Measurements from ENCODE around the gene IL13RA1.
"Not testable (repeated sequence)": the region's sequence is repeated elsewhere in the genome, so short reads cannot be mapped to it uniquely, and the experiment has no call there.

IL13RA1 gene

DNA sequence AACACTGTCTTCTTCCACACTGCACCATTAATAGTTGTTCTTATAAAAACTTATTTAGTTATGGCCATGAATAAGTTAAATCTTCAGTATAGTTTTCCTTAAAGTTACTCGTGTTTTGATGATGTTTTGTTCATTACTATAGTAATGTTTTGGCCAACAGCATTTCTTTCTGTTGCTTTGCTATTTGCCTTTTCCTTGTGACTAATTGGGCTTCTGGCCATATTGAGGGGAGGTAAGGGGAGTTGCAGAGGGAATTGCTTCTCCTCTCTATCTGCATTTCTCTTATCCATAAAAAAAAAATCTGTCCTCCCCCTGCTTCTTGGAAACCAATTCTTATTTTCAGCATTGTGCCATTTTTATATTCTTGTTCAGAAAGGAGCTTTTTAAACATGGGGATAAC lies 53.5 kb downstream of the IL13RA1 start:
- in situ Hi-C loops (cut with MboI; ENCODE audit: low pct_unique_long_range_greater_than_20kb, low sequenced_read_pairs, unreplicated experiment): no loop called here
- no peak for DNase-seq (ENCODE audit: low spot score)
- TF ChIP-seq, protein P1, sequence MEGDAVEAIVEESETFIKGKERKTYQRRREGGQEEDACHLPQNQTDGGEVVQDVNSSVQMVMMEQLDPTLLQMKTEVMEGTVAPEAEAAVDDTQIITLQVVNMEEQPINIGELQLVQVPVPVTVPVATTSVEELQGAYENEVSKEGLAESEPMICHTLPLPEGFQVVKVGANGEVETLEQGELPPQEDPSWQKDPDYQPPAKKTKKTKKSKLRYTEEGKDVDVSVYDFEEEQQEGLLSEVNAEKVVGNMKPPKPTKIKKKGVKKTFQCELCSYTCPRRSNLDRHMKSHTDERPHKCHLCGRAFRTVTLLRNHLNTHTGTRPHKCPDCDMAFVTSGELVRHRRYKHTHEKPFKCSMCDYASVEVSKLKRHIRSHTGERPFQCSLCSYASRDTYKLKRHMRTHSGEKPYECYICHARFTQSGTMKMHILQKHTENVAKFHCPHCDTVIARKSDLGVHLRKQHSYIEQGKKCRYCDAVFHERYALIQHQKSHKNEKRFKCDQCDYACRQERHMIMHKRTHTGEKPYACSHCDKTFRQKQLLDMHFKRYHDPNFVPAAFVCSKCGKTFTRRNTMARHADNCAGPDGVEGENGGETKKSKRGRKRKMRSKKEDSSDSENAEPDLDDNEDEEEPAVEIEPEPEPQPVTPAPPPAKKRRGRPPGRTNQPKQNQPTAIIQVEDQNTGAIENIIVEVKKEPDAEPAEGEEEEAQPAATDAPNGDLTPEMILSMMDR (IDR thresholded peaks at IDR 0.05; ENCODE audit: extremely low read depth, insufficient read depth, missing control alignments): no peak

DNA sequence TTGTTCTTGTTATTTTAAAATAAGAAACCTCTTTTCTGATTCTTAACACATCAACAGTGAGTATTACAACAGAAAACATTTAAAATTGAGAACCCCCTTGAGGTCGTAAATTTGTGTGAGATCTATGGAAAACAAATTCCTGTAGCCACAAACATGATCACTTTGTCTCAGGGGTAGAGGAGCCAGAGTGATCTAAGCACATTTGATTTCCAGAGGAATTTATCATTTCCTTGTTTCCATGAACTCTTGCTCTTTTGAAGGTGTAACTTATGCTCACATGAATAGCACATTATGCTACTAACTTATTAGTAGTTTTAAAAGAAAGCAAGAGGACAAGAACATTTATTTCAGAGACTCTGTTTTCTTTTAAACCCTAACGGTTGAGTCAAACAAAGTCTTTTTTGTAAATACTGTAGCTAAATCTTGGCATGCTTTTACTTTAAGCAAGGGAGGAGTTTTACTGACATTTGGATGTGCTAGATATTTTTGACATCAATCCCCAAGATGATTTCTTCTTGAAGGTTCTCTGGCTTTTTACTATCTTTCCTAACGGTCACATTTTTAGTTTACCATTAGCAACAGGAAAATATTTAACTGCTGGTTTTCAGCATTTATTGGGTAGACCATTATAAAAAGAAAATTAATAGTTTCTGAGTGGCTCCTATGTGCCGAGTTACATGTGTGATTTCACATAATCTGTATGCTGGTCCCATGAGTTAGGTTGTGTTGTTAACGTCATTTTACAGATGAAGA lies 68.3 kb downstream of the IL13RA1 start:
- in situ Hi-C loops (cut with MboI; ENCODE audit: low pct_unique_long_range_greater_than_20kb, low sequenced_read_pairs, unreplicated experiment): no loop called here
- DNase-seq (ENCODE audit: low spot score): no peak
- TF ChIP-seq, protein P1 (IDR thresholded peaks at IDR 0.05; ENCODE audit: extremely low read depth, insufficient read depth, missing control alignments): no peak

DNA sequence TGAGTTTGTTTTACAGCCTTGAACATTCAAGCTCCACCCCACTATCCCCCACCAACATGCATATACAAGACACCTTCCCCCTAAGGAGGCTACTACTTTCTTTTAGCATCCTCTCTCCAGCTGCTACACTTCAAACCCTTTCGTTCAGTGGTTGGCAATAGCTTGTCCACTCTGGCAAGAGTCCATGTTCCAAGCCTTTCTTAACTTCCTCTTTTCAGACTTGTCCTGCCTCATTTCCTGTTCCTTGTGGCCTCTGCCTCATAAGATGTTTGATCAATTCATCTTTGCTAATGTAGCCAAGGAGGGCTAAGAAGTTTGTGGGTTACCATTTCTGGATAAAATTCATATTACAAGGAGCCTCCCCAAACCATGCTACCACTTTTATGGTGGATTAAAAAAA lies 75.5 kb downstream of the IL13RA1 start:
- in situ Hi-C loops (cut with MboI; ENCODE audit: low pct_unique_long_range_greater_than_20kb, low sequenced_read_pairs, unreplicated experiment): loop anchor here (10.0 to 25.0 kb wide), 2 partner anchors 178 to 341 kb away; no protein-coding TSS in a partner anchor
- TF ChIP-seq, protein P1 (IDR thresholded peaks at IDR 0.05; ENCODE audit: extremely low read depth, insufficient read depth, missing control alignments): no peak
- no peak for DNase-seq (ENCODE audit: low spot score)

DNA sequence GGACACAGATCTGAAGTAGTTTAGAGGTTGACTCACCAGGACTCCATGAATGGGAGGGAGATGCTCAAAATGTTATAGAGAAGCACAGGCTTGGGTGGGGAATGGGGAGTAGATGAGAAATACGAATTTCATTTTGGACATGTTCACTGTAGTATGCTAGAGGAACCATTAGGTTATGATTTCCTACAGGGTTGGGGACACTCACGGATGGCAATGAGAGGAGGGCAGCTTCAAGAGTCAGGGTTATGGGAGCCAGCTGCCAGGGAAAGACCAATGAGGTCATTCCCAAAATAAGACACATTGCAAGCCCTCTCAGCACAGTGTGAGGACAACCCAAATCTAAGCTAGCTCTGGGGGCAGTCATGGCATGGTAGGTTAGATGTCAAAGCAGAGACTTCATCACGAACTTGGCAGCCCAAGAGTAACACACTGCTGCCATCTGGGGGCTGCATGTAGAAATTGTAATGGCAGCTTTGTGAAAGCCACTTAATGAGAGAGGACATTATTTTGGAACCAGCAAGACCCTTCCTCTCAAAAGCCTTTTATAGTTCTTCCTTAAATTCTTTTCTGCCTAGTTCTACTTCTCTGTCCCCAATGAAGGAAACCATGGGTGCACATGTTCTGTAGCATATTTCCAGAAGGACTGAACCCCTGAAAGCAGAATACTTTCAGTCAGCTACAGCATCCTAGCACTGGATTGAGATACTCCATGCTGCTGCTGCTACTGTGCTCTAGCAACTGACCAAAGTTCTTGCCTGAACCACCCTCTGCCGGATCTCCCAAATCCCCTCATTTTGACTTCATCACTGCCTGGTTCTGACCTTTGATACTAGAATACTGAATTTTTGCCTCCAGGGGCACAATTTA lies 80.0 kb downstream of the IL13RA1 start:
- peak; percentile 47 for DNase-seq (ENCODE audit: low spot score)
- TF ChIP-seq, protein P1 (IDR thresholded peaks at IDR 0.05; ENCODE audit: extremely low read depth, insufficient read depth, missing control alignments): peak; percentile 71
- in situ Hi-C loops (cut with MboI; ENCODE audit: low pct_unique_long_range_greater_than_20kb, low sequenced_read_pairs, unreplicated experiment): loop anchor here (10.0 to 25.0 kb wide), 2 partner anchors 183 to 345 kb away; no protein-coding TSS in a partner anchor

DNA sequence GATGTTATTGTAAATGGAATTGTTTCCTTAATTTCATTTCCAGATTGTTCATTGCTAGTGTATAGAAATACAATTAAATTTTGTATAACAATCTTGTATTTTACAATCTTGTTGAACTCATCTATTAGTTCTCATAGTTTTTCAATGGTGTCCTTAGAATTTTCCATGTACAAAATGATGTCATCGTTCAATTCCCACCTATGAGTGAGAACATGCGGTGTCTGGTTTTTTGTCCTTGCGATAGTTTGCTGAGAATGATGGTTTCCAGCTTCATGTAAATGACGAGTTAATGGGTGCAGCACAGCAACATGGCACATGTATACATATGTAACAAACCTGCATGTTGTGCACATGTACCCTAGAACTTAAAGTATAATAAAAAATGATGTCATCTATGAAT lies 89.9 kb downstream of the IL13RA1 start:
- not testable (repeated sequence) for DNase-seq (ENCODE audit: low spot score)
- in situ Hi-C loops (cut with MboI; ENCODE audit: low pct_unique_long_range_greater_than_20kb, low sequenced_read_pairs, unreplicated experiment): loop anchor here (25.0 kb wide), 1 partner anchor 355 kb away; no protein-coding TSS in a partner anchor

DNA sequence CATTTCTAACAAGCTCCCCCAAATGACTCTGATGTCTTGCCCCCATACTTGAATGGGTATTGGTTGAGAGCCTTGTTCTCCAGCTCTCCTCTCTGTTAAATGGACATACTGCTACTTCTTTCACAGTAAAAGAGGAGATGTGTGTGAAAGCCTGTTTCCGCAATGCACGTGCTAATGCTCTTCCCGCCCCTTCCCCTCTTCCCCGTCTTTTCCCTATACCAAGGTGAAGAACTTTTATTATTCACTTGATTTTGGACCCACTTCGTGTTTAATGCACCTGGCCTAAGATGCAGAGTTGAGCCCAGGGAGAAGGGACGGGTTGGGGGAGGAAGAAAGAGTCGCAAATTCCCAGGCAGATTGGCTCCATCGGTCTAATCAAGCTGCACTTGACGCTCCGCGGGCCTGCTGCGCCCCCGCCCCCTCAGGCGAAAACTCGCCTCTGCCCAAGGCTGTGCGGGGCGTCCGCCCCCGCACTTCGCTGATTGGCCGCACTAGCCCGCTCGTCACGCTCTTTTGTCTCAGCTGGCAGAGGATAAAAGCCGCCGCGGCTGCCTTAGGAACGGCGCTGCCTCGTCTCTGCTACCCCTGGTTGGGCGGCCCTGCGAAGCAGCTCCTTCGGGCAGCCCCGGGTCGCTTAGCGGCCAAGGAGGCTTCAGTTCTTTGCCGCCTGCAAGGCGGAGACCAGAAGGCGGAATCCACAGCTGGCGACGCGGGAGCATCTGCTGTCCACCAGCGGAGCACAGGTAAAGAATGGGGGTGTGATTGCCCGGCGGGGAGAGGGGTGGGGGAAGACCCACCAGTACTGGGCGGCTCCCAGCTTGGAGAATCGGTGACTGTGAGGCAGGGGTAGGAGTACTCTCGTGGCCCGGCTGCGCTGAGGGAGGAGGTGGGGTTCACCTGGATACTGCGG lies 96.1 kb downstream of the IL13RA1 start, which contains the start of gene ZCCHC12:
Gene ZCCHC12, plus strand, starts transcription at position 562 of the 910 bp plus-strand sequence. CDS start 1,421 bp downstream, outside the sequence.
- peak; percentile 56 for DNase-seq (ENCODE audit: low spot score)
- in situ Hi-C loops (cut with MboI; ENCODE audit: low pct_unique_long_range_greater_than_20kb, low sequenced_read_pairs, unreplicated experiment): loop anchor here (25.0 kb wide), 1 partner anchor 361 kb away; no protein-coding TSS in a partner anchor
- TF ChIP-seq, protein P1 (IDR thresholded peaks at IDR 0.05; ENCODE audit: extremely low read depth, insufficient read depth, missing control alignments): no peak
